Skin of body (tissue), 2 donors: ENCODE data around the gene KCNH4. TPM values are rescaled to one million over a fixed set of nuclear protein-coding genes. Genes with fewer than 3 reads are reported as not detected.
"Not testable (repeated sequence)": the region's sequence is repeated elsewhere in the genome, so short reads cannot be mapped to it uniquely, and the experiment has no call there.

Experiments
- DNase-seq: peaks from one replicate; lab custom pipeline; 2025; lab: John Stamatoyannopoulos, UW
- total RNA-seq: library from RNA; depleted of rRNA; stranded (reverse); fragments of >200 nt; gene quantifications from one replicate; pipeline ENCODE4 v1.2.3, GENCODE V29; 2014

Gene KCNH4
- total RNA-seq, 1 donor from 2014 or later: not detected

DNA sequence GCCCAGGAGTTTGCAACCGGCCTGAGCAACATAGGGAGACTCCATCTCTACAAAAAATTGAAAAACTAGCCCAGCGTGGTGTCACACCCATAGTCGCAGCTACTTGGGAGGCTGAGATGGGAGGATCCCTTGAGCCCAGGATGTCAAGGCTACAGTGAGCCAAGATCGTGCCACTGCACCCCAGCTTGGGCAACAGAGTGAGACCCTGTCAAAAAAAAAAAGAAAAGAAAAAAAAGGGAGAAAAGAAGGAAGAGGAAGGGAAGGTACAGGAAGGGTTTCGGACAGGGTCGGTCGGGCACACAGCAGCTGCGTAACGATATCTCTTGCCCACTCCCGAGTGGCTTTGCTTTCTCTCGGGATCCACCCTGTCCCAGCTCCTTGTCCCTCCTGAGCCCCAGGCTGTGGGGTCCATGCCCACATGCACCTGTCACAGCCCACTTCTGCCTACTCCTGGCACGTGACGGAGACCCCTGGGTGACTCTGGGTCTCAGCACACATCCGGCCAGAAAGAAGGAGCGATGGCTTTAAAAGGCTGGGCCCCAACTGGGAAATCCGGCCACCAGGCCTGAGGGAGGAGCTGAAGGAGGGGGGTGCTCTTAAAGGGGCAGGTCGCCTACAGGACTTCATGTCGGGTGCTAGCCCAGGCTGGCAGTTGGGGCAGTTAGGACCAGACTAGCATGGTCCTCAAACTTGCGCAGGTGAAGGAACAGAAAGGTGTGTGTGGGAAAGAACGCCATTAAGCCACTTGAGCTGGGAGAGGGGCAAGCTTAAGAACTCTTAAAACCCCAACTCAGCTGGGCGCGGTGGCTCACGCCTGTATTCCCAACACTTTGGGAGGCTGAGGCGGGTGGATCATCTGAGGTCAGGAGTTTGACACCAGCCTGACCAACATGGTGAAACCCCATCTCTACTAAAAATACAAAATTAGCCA is 13.3 kb upstream of the KCNH4 start, which contains the start of gene GHDC:
GHDC (minus strand) TSS at position 526 of the 931 bp plus-strand sequence. CDS start 913 bp downstream, outside the sequence.
- DNase-seq: peak; percentile 56

DNA sequence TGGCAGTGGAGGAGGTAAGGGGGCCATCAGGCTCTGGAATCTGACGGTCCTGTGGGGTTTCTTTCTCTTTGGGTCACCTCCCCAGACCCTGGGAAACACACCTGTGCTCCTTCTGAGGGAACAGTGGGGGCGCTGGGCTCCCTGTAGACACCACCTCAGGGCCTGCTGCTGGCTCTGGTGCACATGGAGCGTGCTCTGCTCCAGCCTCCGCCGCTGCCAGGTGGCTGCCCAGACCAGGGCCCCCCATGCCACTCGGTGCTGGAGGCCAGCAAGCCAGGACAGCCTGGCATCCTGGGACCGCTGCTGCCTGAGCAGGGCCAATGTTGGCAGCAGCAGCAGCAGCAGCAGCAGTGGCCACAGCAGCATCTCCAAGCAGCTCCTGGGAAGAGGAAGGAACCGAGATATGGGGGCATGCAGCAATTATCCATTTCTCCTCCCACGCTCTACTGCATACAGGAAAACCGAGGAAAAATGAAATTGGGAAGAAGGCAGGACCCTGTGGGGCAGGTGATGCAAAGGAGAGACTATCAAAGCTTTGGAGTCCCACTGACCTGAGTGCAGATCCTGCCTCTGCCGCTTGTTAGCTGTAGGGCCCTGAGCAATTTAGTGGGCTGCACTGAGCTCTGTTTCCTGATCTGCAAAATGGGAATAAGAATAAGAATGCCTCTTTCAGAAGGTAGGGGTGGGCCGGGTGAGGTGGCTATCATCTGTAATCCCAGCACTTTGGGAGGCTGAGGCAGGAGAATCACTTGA is 12.4 kb upstream of the KCNH4 start:
- DNase-seq: no peak

DNA sequence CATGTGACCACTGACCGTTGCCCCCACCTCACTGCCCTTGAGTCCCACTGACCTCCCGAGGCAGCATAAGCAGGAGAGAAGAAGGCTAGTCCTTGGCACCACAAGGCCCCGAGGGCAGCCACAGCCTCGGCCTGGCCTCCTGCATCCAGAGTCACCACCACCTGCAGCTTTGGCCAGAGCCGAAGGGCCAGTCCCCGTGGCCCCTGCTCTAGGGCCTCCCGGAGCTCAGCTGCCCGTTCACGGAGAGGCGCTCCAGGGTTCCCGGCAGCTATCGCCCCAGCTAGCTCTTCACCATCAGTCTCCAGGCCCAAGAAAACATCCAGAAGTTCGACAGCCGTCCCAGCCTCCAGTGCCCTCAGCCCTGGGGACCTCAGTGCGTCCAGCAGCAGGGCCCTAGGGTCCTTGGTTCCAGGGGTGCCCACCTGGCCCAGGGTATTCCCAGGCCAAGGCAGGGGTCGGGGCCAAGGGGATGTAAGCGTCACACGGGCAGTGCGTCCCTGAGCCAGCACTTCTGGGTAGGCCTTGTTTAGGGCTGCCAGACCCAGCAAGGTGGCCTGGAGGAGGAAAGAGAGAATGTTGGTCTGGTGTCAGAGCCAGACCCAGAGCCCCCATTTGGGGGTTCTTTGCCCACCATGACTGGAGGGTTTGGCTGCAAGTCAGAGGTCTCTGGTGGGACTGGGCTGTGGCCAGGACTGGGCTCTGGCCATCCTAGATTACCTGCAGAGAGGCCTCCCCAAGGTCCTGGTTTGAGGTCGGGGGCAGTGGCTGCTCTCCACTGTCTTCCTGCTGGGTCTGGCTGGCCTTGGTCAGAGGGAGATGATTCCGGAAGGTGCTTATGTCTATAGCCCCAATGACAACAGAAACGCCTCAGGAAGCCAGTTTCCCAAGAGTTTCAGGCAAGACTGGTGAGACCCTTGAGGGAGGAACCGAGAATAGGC is 11.5 kb upstream of the KCNH4 start:
- DNase-seq: no peak

DNA sequence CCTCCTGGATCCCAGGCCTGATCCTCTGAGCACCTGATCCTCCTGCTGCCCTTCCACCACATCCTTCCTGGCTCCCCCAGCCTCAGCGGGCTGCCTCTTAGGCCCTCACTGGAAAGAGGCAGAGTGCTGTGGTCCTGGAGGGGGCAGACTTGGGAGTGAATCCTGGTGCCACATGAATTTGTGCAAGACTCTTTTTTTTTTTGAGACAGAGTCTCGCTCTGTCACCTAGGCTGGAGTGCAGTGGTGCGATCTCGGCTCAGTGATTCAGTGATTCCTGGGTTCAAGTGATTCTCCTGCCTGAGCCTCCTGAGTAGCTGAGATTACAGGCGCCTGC is 10.3 kb upstream of the KCNH4 start:
- no peak for DNase-seq

DNA sequence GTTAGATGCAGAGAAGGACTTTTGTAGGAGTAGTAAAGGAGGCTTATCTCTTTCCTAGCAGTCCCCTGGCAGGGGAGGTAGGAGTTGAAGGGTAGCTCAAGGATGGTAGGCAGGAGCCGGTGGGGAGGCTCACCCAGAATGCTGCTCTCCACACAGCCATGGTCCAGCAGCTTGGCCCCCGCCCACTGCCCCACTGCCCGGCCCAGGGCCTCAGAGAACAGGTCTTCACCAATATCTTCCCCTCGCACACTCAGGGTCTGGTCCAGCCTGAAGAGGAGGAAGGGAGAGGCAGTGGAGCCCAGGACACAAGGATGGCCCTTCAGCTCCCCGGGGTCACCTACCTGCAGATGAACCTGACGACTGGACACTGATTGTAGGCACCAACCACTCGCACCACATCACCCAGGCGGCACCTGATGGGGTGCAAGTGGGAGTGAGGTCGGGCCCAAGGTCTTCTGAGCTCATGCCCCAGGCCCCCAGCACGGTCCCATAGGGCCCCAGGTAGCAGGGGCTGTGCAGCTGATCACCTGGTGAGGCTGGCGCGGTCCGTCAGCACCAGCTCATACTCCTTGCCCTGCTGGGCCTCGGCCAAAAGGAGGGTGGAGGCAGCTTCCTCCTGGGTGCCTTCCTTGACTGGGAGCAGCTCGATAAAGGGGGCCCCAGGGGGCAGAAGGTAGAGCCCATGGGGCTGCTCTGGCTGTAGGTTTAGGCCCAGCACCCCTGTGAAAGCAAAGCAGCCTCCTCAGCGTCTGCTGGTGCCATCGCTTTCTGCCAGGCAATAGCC is 9.7 kb upstream of the KCNH4 start:
- DNase-seq: no peak

DNA sequence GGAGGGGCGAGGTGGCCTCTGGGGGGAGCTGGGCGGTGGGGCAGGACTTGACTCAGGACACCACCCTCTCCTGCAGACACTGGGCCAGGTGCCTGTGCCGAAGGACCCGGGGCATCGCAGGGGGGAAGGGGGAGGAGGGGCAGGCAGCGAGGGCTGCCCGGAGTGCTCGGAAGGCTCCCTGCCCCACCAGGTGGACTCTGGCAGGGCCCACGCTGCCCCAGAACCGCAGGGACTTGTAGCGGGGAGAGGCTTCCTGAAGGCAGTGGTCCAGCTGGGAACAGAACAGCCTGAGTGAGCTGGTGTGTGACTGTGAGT is 8.7 kb upstream of the KCNH4 start:
- DNase-seq: no peak

DNA sequence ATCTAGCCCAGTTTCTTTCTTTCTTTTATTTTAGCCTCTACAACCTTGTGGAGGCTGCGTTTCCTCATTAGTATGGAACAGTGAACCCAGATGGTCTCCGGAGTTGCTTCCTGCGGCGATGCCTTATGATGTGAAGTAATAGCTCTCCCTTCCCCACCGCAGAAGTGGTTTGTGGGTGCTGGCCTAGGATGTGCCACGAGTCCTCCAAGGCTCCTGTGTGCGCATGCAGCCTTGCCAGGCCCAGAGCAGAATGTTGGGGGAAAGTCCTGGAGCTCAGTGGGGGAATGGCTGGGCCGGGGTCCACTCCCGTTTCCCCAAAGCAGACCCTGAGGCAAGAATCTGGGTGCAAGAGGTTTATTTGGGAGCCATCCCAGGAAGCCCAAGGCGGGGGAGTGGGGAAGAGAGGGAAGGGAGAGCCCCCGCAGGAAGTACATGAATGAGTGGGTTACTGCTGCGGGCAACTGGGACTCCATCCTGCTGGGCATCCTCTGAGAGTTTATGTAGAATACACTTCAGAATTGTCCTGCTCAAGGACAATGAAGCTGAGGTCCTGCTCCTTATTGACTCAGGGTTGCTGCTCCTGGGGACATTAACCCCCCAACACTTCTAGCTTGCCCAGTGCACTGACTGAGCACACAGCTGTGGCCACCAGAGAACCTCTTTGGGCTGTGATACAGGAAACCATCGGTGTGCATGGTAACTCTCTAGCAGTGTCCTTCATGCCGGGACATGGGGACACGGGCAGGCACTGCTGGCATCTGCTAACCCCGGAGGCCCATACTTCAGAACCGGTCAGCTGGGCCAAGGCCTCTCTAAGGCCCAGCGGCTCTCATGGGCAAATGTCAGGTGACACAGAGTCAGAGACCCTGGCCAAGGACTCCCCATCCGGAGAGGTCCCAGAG is 8.1 kb upstream of the KCNH4 start:
- DNase-seq: no peak

DNA sequence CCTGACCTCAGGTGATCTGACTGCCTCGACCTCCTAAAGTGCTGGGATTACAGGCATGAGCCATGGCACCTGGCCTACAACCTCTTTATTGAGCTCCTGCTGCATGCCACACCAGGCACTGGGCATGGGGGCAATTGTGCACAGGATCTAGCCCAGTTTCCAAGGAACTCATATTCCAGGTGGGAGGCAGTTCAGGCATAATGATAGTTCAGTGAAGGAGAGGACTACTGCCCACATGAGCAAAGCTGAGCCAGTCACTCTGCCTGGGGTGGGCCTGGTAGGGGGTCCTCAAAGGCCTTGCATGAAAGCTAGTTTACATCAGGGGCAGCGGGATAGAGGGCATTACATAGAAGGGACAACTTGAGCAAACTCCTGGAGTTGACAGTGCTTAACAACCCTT is 6.9 kb upstream of the KCNH4 start:
- DNase-seq: no peak

DNA sequence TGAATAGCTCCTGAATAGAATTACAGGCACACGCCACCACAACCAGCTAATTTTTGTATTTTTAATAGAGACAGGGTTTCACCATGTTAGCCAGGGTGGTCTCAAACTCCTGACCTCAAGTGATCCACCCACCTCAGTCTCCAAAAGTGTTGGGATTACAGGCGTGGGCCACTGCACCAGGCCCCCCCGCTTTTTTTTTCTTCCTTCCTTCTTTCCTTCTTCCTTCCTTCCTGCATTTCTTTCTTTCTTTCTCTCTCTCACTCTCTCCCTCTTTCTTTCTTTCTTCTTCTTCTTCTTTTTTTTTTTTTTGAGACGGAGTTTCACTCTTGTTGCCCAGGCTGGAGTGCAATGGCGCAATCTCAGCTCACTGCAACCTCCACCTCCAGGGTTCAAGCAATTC is 5.2 kb upstream of the KCNH4 start:
- DNase-seq: not testable (repeated sequence)

DNA sequence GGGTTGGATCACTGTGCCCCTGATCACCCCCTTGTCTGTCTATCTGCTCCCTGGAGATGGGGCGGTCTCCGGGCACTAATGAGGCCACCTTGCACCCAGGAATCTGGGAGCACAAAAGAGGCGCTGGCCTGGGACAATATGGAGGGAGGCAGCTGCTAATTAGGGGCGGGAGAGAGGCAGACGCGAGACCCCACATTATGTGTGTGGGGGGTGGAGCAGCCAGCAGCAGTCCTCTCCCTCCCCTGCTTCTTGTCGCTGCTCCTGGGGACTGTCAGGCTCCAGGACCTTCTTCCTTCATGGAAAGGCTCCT is 4.6 kb upstream of the KCNH4 start:
- DNase-seq: no peak

DNA sequence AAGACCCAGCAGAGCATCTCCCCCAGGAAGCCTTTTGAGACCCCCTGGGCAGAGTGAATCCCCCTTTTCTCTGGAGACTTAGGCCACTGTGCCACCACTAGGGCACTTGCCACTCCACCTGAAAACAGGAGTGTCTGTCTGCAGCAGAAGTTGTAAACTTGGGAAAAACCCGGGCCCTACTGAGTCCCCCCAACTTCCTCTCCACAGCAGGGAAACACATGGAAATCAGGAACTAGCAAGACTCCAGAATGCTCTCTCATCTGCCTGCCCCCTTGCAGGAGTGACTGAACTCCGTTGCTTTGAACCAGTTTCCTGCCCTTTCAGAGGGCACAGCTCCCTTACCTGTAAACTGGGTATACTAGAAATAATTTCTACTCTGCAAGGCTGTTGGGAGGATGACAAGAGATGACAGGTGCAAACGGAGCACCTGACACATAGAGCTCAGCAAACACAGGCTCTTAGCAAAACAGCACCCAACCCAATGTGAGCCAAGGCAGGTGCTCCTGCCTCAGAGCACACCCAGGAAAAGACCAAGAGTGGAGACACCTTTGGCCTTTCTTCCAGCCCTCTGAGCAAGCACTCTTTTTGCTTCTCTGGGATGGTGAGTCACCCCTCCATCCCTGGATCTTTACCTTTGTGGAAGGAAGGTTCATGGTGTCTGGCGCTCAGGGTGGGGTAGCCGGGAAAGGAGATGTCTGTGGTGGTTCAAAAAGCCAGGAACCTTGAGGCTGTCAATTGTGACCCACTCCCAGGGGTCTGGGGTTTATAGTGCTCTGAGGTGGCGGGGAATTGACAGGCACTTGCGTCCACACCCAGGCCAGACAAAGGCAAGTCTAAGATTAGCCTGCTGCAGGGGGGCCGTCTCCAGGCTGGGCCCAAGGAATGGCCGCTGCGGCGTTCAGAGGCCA is 4.0 kb upstream of the KCNH4 start, which contains the start of gene HCRT:
HCRT (minus strand) TSS at position 740 of the 908 bp plus-strand sequence; CDS start at position 653, 87 bp downstream.
- DNase-seq: no peak

DNA sequence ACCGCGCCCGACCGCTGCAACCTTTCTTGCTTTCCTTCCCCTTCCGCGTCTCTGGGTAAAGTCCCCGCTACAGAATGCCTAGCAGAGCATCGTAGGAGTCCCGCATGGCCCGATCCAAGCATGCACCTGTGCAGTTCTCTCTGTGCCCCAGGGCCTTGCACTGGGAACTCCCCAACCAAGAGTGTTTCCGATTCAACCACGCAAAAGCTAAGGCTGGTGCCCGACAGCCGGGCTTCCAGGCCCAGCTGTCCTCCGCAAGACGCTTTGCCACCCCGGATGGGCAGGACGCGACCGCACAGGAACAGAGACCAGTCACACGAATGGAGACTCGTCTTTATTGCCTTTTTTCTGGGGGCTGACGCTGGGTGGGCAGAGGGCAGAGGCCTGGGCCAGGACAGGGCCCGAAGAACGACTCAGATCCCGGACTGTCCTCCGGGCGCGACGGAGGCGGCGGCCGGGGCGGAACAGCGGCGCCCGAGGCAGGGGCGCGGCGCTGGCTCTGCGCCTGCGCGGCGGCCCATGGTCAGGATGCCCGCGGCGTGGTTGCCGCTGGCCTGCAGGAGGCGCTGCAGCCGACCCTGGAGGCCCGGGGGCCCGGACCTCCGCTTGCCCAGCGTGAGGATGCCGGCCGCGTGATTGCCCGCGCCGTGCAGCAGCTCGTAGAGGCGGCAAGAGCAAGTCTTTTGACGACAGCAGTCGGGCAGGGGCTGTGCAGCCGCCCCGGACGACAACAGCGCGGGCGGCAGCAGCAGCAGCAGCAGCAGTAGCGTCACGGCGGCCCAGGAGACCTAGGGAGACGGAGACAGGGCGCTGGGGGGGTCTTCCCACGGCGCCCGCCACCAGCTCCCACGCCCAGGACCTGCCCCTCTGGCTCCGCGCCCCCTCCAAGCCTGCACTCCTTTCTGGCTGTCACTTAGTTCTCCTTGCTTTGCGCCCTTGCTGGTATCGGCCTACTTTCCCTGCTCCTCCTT is 3.1 kb upstream of the KCNH4 start:
- peak; percentile 7 for DNase-seq

DNA sequence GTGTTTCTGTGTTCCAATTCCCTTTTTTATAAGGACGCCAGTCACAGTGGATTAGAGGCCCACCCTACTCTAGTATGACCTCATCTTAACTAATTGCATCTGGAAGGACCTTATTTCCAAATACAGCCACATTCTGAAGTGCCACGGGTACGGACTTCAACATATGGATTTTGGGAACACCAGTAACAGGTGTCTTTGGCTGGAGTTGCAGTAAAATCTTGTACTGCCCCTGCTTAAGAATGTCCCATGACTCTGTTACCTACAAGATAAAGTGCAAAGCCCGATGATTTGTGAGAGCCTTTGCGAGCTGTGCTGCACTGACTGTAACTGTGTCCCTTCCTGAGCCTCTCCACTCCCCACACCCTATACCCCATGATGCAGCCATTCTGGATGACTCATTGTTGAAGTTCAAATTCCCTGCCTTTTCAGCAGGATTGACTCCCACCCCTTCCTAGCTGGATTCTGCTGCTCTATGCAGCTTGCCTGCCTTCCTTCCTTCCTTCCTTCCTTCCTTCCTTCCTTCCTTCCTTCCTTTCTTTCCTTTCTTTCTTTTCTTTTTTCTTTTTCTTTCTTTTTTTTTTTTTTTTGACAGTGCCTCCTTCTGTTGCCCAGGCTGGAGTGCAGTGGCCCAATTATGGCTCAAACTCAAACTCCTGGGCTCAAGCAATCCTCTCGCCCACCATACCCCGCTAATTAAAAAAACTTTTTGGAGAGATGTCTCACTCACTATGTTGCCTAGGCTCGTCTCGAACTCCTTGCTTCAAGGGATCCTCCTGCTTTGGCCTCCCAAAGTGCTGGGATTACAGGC is 2.2 kb upstream of the KCNH4 start:
- no peak for DNase-seq

DNA sequence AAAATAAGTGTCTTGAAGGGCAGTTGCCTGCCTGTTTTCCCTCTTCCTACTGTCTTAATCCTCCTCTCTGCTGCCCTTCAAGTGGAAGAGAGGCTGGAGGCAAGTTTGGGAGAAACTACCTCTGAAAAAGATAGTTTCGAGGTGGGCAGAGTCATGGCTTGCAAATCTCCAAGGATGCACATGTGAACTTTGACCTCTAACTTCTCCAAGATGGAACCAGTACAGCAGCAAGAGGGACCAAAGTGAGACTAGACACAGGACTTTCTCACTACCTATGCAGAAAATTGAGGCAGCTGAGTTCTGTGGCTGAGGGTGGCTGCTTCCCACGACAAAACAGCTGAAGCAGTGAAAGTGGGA is 887 bp upstream of the KCNH4 start:
- no peak for DNase-seq

DNA sequence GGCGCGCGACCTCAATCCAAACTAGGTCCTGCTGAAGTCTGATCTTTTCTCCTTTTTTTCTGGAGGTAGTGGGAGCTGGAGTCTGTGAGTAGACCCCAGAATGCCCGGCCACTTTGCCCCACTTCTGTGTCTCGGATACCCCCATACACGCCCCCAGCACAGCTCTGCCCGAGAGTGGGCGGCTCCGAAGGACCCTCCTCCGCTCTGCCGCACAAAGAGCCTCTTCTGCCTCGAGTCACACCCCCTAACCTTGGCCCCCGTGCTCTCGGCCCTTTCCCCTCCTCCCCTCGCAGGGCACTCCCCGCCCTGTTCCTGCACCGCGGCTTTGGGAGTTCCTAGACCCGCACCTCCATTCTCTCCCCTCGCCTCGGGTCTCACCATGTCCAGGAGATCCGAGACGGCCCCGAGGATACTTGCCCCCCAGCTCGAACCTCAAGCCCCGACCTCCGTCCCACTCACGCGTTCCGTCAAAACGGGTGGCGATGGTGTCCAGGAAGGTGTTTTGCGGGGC is 476 bp downstream of the KCNH4 start:
- no peak for DNase-seq

DNA sequence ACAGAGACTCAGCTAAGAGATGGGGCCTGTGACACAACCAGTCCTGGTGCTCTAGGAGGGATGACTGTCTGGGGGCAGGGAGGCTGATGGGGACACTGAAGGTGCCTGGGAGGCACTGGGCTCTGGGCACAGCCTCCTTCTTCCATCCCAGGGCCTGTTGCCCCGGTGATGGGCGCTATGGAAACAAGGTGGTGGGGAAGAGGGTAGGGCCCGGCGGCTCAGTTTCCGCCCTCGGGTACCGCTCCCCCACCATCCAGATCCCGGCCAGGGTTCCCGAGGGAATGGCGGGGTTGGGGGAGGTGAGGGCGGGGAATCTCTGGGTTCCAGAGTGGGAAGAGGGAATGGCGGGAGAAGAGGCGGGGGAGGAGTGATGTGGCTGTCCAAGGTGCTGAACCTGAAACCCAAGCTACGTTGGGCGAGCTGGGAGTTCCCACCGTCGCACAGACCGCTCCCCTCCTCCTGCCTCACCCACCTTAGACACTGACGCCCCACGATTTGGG is 981 bp downstream of the KCNH4 start:
- no peak for DNase-seq
